Muscle of leg (tissue), 11 donors: ENCODE data around the gene PACSIN2. TPM values are rescaled to one million over a fixed set of nuclear protein-coding genes. Genes with fewer than 3 reads are reported as not detected.
A peak's percentile ranks its signal among the peaks of the same experiment; 100 is the strongest.
"Not testable (repeated sequence)": the region's sequence is repeated elsewhere in the genome, so short reads cannot be mapped to it uniquely, and the experiment has no call there.

ENCODE experiments used
- DNase-seq: peaks from one replicate; pipeline ENCODE4 v3.0.0; 2013
- H3K27ac ChIP-seq: one replicate; pipeline ENCODE4 v1.5.1; 2013; ENCODE audit warnings: mild to moderate bottlenecking, low read length, control low read depth
- H3K27me3 ChIP-seq: one replicate; pipeline ENCODE4 v1.6.1; 2013; ENCODE audit warnings: low read length; ENCODE audit not compliant: control insufficient read depth, insufficient read depth
- H3K36me3 ChIP-seq: one replicate; pipeline ENCODE4 v1.6.1; 2013; ENCODE audit warnings: low read length; ENCODE audit not compliant: control insufficient read depth, insufficient read depth
- H3K4me1 ChIP-seq: one replicate; pipeline ENCODE4 v1.6.1; 2013; ENCODE audit warnings: low read length; ENCODE audit not compliant: control insufficient read depth, insufficient read depth
- H3K4me3 ChIP-seq: one replicate; pipeline ENCODE4 v1.5.1; 2013; ENCODE audit warnings: low read length, control low read depth
- H3K9me3 ChIP-seq: replicated peaks from 2 replicates; pipeline ENCODE4 v1.6.1; 2013; ENCODE audit warnings: low read depth, low read length; ENCODE audit not compliant: control insufficient read depth
- WGBS: methylation state at CpG from one replicate; pipeline ENCODE4 v1.1.5; 2013; ENCODE audit warnings: missing lambda C conversion rate; ENCODE audit not compliant: insufficient coverage; 5-methylcytosine and 5-hydroxymethylcytosine counted together
- polyA plus RNA-seq, 8 donors: library from polyadenylated mRNA; unstranded; fragments of 120-200 nt; gene quantifications; one replicate each; pipeline versions ENCODE4 v1.2.1 to v1.2.3, GENCODE V29; 2013; ENCODE audit warnings: inconsistent platforms in 1 of 8, low replicate concordance in 1 of 8; ENCODE audit not compliant: insufficient read length in 8 of 8, insufficient read depth in 1 of 8
- total RNA-seq: library from RNA; stranded (reverse); fragments of 120-200 nt; gene quantifications from one replicate; pipeline ENCODE4 v1.2.4, GENCODE V29; 2013

Gene PACSIN2
- total and polyA plus RNA-seq, 9 donors: 23.1 to 38.6 (median 30.5) TPM

- 93% methylated on average over 3 of the region's 5 CpGs for WGBS
- peak overlapping the region; percentile 56 for H3K27ac ChIP-seq
Measured at GRCh38 chr22:42938976-42939375, 76.0 kb downstream of the PACSIN2 start.

DNA sequence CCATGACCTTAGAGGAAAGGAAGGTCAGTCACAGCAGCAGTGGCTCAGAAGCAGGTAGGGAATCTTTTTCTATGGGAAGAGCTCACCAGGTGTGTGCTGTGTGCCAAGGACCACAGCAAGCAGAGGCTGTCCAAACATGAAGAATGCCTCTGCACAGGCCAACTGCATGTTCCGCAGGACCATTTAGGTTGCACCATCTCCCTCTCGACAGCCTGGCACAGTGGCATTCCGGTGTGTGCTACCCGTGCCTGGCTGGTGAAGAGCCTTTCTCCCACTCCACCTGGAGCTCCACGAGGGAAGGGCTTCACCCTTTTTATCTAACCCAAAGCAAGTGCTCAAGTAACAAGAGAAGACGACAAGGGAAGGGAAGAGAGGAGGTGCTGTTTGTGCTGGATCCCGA is 76.5 kb downstream of the PACSIN2 start:
- H3K4me3 ChIP-seq: no peak overlapping the region
- H3K27ac ChIP-seq: no peak overlapping the region
- no peaks in the 10 kb centered on the region for H3K36me3 ChIP-seq
- 100% methylated on average over 2 of the region's 7 CpGs for WGBS
- H3K9me3 ChIP-seq: no peaks in the 10 kb centered on the region
- peaks cover 36% of the 10 kb centered on the region for H3K4me1 ChIP-seq
- DNase-seq: no peak
- H3K27me3 ChIP-seq: no peaks in the 10 kb centered on the region

More at GRCh38 chr22:42938976-42939375, 76.0 kb downstream of the PACSIN2 start:
- no peak for DNase-seq
- Histone ChIP-seq H3K27me3 (no peaks in the 10 kb centered on the region), H3K9me3 (no peaks in the 10 kb centered on the region), H3K36me3 (no peaks in the 10 kb centered on the region), H3K4me3 (no peak overlapping the region), H3K4me1 (peaks cover 34% of the 10 kb centered on the region)

- H3K36me3 ChIP-seq: no peaks in the 10 kb centered on the region
- H3K4me3 ChIP-seq: no peak overlapping the region
- no peak overlapping the region for H3K27ac ChIP-seq
- H3K27me3 ChIP-seq: no peaks in the 10 kb centered on the region
- 70% methylated on average over 9 of the region's 12 CpGs for WGBS
- DNase-seq: no peak
- peaks cover 43% of the 10 kb centered on the region for H3K4me1 ChIP-seq
- no peaks in the 10 kb centered on the region for H3K9me3 ChIP-seq
Measured at GRCh38 chr22:42937164-42937843, 77.6 kb downstream of the PACSIN2 start.

GRCh38 chr22:42936680-42937079 is 78.3 kb downstream of the PACSIN2 start:
- not testable (repeated sequence) for DNase-seq, H3K27ac ChIP-seq, H3K9me3 ChIP-seq, H3K36me3 ChIP-seq, H3K4me3 ChIP-seq, H3K27me3 ChIP-seq
- peaks cover 47% of the 10 kb centered on the region for H3K4me1 ChIP-seq
- 100% methylated on average over 1 of the region's 6 CpGs for WGBS

DNA sequence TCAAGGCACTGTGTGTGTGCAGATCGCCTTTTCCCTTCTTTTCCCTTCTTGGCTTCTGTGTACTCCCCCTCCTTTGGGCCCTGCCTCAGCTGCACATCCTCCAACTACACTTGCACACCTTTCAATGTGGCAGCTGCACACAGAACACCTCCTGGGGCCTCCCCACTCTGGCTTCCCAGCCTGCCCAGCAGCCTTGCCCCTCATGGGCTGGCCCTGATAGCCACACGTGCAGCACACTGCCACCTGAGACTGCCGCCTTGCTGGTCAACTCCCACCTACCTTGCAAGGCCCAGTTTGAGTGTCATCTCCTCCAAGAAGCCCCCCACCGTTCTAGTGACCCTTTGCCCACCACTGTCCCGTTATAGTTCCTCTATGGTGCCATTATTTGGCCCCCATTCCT is 80.6 kb downstream of the PACSIN2 start:
- Histone ChIP-seq H3K9me3 (no peaks in the 10 kb centered on the region), H3K36me3 (no peaks in the 10 kb centered on the region), H3K4me1 (peaks cover 55% of the 10 kb centered on the region), H3K27me3 (no peaks in the 10 kb centered on the region), H3K27ac (peak overlapping the region; percentile 94), H3K4me3 (no peak overlapping the region)
- peak; percentile 49 for DNase-seq
- WGBS: 53% methylated on average over 5 of the region's 5 CpGs

DNA sequence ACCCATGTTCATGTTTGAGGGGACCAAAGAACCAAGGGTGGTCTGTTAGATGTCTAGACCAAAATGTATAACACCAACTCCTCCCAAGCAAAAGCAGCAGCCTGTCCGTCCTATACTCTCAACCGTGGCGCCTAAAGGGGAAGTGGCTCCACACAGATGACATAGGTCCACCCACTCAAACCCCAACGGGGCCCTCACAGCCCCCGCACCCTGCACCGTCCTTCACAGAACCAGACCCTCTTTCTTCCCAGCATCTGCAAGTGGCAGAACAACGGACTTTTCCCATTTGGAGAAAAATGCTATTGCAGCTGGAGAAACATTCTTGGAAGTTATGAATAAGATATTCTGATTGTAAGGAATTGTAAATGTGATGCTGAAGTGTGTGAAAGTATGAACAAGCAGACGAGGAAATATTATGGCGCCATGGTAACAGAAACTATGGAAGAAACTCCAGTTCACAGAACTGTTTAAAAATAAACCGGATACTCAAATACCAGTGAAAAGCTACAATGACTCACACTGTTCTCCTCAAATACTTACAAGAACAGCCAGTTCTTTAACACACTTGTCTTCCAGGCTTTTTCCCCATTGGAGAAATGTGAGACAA is 81.4 kb downstream of the PACSIN2 start:
- WGBS: 7% methylated on average over 4 of the region's 10 CpGs
- H3K36me3 ChIP-seq: no peaks in the 10 kb centered on the region
- peaks cover 56% of the 10 kb centered on the region for H3K4me1 ChIP-seq
- no peaks in the 10 kb centered on the region for H3K9me3 ChIP-seq
- H3K27me3 ChIP-seq: no peaks in the 10 kb centered on the region
- H3K27ac ChIP-seq: peak overlapping the region; percentile 97
- peak; percentile 97 for DNase-seq
- H3K4me3 ChIP-seq: no peak overlapping the region

DNA sequence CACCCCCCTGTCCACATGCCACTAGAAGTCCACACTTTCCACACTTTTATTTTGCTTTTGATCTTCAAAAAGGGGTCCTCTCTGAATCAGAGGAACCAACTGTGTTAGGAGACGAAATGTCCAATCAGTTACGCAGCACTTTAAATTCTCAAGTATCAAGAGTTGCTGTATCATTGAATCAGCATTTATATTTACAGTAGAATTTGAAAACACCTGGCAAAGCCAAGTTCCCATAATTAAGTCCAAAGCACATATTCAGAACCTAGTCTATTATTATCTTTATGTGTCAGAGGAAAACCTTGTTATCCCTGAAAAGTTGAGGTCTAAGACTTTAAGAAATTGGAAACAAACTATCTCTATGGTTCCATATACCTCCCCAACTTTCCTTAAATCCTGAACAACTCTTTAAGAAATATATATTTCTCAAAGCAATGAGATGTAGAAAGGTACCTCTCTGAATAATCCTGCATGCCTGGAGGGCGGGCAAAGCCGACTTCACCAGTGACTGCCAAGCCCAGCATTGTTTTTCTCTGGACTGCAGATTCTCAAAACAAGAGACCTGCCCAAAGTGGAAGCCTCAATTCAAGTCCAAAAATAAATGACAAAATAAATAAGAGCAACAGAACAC is 82.0 kb downstream of the PACSIN2 start:
- H3K36me3 ChIP-seq: no peaks in the 10 kb centered on the region
- DNase-seq: no peak
- H3K27me3 ChIP-seq: no peaks in the 10 kb centered on the region
- H3K9me3 ChIP-seq: no peaks in the 10 kb centered on the region
- H3K27ac ChIP-seq: peak overlapping the region; percentile 97
- no peak overlapping the region for H3K4me3 ChIP-seq
- peaks cover 56% of the 10 kb centered on the region for H3K4me1 ChIP-seq
- no CpG with 5 or more reads among the region's 4 CpGs for WGBS

GRCh38 chr22:42932197-42932519 is 82.8 kb downstream of the PACSIN2 start:
- Histone ChIP-seq H3K9me3 (no peaks in the 10 kb centered on the region), H3K27ac (peak overlapping the region; percentile 97), H3K27me3 (no peaks in the 10 kb centered on the region), H3K4me1 (peaks cover 49% of the 10 kb centered on the region), H3K4me3 (no peak overlapping the region), H3K36me3 (no peaks in the 10 kb centered on the region)
- WGBS: 94% methylated on average over 2 of the region's 4 CpGs
- no peak for DNase-seq

- Histone ChIP-seq H3K27ac (peak overlapping the region; percentile 97), H3K4me1 (peaks cover 52% of the 10 kb centered on the region), H3K36me3 (no peaks in the 10 kb centered on the region), H3K27me3 (no peaks in the 10 kb centered on the region), H3K4me3 (no peak overlapping the region), H3K9me3 (no peaks in the 10 kb centered on the region)
- WGBS: 45% methylated on average over 6 of the region's 10 CpGs
- peak; percentile 68 for DNase-seq
Measured at GRCh38 chr22:42931421-42932196, 83.3 kb downstream of the PACSIN2 start.

GRCh38 chr22:42930810-42931420 is 84.0 kb downstream of the PACSIN2 start:
- 74% methylated on average over 3 of the region's 9 CpGs for WGBS
- Histone ChIP-seq H3K36me3 (no peaks in the 10 kb centered on the region), H3K4me3 (no peak overlapping the region)

More at GRCh38 chr22:42930810-42931420, 84.0 kb downstream of the PACSIN2 start:
- peaks cover 56% of the 10 kb centered on the region for H3K4me1 ChIP-seq
- DNase-seq: no peak
- H3K27ac ChIP-seq: peak overlapping the region; percentile 97
- no peaks in the 10 kb centered on the region for H3K27me3 ChIP-seq
- H3K9me3 ChIP-seq: no peaks in the 10 kb centered on the region
